Testis (tissue), 3 donors: ENCODE measurements around the gene RAG2. TPM values are rescaled to one million over a fixed set of nuclear protein-coding genes. Genes with fewer than 3 reads are reported as not detected.

Experiments
- DNase-seq: peaks from one replicate; pipeline ENCODE4 v3.0.0-alpha.2; 2019
- H3K27ac ChIP-seq, 2 donors: fragments of 200-600 bp; sonication (generic); one replicate each; pipeline ENCODE4 v1.5.1; 2019
- H3K27me3 ChIP-seq: fragments of 200-600 bp; sonication (generic); one replicate; pipeline ENCODE4 v1.5.1; 2019
- H3K36me3 ChIP-seq: fragments of 200-600 bp; sonication (generic); one replicate; pipeline ENCODE4 v1.5.1; 2017; ENCODE audit warnings: low read depth; ENCODE audit errors: missing control alignments
- H3K4me1 ChIP-seq: fragments of 200-600 bp; sonication (generic); one replicate; pipeline ENCODE4 v1.5.1; 2019
- H3K4me3 ChIP-seq, 2 donors: fragments of 200-600 bp; sonication (generic); one replicate each; pipeline ENCODE4 v1.5.1; 2017 to 2019
- H3K9me3 ChIP-seq: fragments of 200-600 bp; sonication (generic); one replicate; pipeline ENCODE4 v1.5.1; 2017
- CTCF ChIP-seq, 3 experiments: fragments of 450-650 bp in 2 of 3; fragments of 200-600 bp in 1 of 3; sonication (generic) in 1 of 3; IDR thresholded peaks; one replicate each; pipeline ENCODE4 v1.5.1; 2016 to 2019; ENCODE audit warnings: antibody characterized with exemption in 3 of 3, mild to moderate bottlenecking in 2 of 3, moderate library complexity in 1 of 3
- POLR2A ChIP-seq: fragments of 450-650 bp; IDR thresholded peaks from one replicate; pipeline ENCODE4 v1.6.1; 2017; ENCODE audit warnings: antibody characterized with exemption, mild to moderate bottlenecking, moderate library complexity
- WGBS, 2 donors: methylation state at CpG; one replicate each; pipeline ENCODE4 v1.1.5; 2018; 5-methylcytosine and 5-hydroxymethylcytosine counted together
- intact Hi-C: fragments of 100-400 bp; cut with DNase I; formaldehyde crosslinking; loops from one replicate; pipeline ENCODE4 v1.15.1; 2023; ENCODE audit warnings: low total_unique reads
- polyA plus RNA-seq: library from polyadenylated mRNA; stranded (reverse); fragments of 350-450 nt; fragmentation: Illumina TruSeq; extraction: RNeasy Lipid Tissue Mini Kit (QIAGEN cat#74804); gene quantifications from one replicate; pipeline ENCODE4 v1.2.3, GENCODE V29; 2014; ENCODE audit warnings: low read depth, low replicate concordance; ENCODE audit not compliant: insufficient read depth
- total RNA-seq, 2 donors: library from RNA; depleted of rRNA; stranded (reverse); fragments of >200 nt; gene quantifications; one replicate each; pipeline ENCODE4 v1.2.3, GENCODE V29; 2016

The RAG2 gene
- total and polyA plus RNA-seq, 3 donors from 2014 or later: 0.25 to 2.9 (median 0.94) TPM

- DNase-seq: no peak
- Histone ChIP-seq H3K4me1 (no peaks in the 10 kb centered on the region), H3K4me3 (no peak overlapping the region), H3K9me3 (no peaks in the 10 kb centered on the region), H3K27ac (no peak overlapping the region), H3K36me3 (no peaks in the 10 kb centered on the region), H3K27me3 (no peaks in the 10 kb centered on the region)
- intact Hi-C loops: no loop called here
- TF ChIP-seq POLR2A (no peak), CTCF (IDR thresholded peaks at IDR 0.05) (no peak)
- 61 to 63% methylated on average over 3 of the region's 3 CpGs for WGBS, 2 donors
These were observed 14.4 kb downstream of the RAG2 start for GRCh38 chr11:36583667-36584066.

DNA sequence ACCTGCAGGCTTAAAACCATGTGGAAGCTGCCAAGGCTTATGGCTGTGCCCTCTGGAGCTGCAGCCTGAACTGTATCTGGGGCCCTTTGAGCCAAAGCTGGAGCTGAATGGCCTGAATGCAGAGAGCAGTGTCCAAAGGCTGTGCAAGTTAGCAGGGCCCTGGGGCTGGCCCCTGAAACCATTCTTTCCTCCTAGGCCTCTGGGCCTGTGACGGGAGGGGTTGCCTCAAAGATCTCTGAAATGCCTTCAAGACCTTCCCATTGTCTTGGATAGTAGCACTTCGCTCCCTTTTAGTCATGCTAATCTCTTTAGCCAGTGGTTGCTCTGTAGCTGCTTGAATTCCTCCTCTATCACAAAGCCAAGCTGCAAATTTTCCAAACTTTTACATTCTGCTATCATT, 16.5 kb downstream of the RAG2 start:
- intact Hi-C loops: no loop called here
- Histone ChIP-seq H3K36me3 (no peaks in the 10 kb centered on the region), H3K27ac (no peak overlapping the region), H3K4me3 (no peak overlapping the region), H3K27me3 (no peaks in the 10 kb centered on the region), H3K9me3 (no peaks in the 10 kb centered on the region), H3K4me1 (no peaks in the 10 kb centered on the region)
- 78 to 90% methylated on average over 2 of the region's 2 CpGs for WGBS, 2 donors
- no peak for DNase-seq
- TF ChIP-seq CTCF (IDR thresholded peaks at IDR 0.05) (no peak), POLR2A (no peak)

- H3K4me1 ChIP-seq: no peaks in the 10 kb centered on the region
- intact Hi-C loops: no loop called here
- H3K27ac ChIP-seq: no peak overlapping the region
- WGBS, 2 donors: 54 to 59% methylated on average over 1 of the region's 1 CpG
- H3K9me3 ChIP-seq: no peaks in the 10 kb centered on the region
- H3K36me3 ChIP-seq: no peaks in the 10 kb centered on the region
- no peak for DNase-seq
- H3K4me3 ChIP-seq: no peak overlapping the region
- no peaks in the 10 kb centered on the region for H3K27me3 ChIP-seq
- TF ChIP-seq POLR2A: no peak
These were observed 19.6 kb downstream of the RAG2 start for GRCh38 chr11:36578458-36578857.

- DNase-seq: no peak
- WGBS, 2 donors: 68 to 73% methylated on average over 2 of the region's 2 CpGs
- no peaks in the 10 kb centered on the region for H3K4me1 ChIP-seq
- H3K27ac ChIP-seq: no peak overlapping the region
- H3K4me3 ChIP-seq: no peak overlapping the region
- no peaks in the 10 kb centered on the region for H3K27me3 ChIP-seq
- intact Hi-C loops: no loop called here
- no peak for TF ChIP-seq CTCF (IDR thresholded peaks at IDR 0.05)
- TF ChIP-seq POLR2A: no peak
- H3K9me3 ChIP-seq: no peaks in the 10 kb centered on the region
- H3K36me3 ChIP-seq: no peaks in the 10 kb centered on the region
These were observed 20.2 kb downstream of the RAG2 start for GRCh38 chr11:36577859-36578258.

DNA sequence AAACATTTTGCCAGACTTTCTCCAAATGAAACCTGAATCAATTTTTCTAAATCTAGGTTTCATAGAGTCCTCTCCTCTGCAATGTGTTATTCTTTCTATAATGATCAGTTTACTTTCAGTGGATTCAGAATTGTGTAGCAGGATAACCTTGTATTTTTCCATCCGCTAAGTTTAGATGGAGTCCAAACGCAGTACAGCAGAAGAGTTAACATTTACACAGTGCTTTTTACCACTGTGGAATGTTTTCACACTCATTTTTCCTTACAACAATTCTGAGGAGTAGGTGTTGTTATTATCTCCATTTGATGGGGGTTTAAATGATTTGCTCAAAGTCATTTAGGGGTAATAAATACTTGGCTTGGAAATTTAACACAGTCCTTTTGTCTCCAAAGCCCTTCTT, 20.7 kb downstream of the RAG2 start:
- Histone ChIP-seq H3K36me3 (no peaks in the 10 kb centered on the region), H3K9me3 (no peaks in the 10 kb centered on the region), H3K27ac (no peak overlapping the region), H3K27me3 (no peaks in the 10 kb centered on the region), H3K4me3 (no peak overlapping the region), H3K4me1 (no peaks in the 10 kb centered on the region)
- TF ChIP-seq CTCF (IDR thresholded peaks at IDR 0.05) (no peak), POLR2A (no peak)
- 83 to 86% methylated on average over 2 of the region's 2 CpGs for WGBS, 2 donors
- DNase-seq: no peak
- intact Hi-C loops: no loop called here
